Measurements from ENCODE around the gene ANKH.
A peak's percentile ranks its signal among the peaks of the same experiment; 100 is the strongest.
"Not testable (repeated sequence)": the region's sequence is repeated elsewhere in the genome, so short reads cannot be mapped to it uniquely, and the experiment has no call there.

Gene ANKH

GRCh38 chr5:14882658-14883580 is 11.3 kb upstream of the ANKH start:
- DNase-seq = no peak

GRCh38 chr5:14881826-14882225 is 10.2 kb upstream of the ANKH start:
- no peak for DNase-seq

DNA sequence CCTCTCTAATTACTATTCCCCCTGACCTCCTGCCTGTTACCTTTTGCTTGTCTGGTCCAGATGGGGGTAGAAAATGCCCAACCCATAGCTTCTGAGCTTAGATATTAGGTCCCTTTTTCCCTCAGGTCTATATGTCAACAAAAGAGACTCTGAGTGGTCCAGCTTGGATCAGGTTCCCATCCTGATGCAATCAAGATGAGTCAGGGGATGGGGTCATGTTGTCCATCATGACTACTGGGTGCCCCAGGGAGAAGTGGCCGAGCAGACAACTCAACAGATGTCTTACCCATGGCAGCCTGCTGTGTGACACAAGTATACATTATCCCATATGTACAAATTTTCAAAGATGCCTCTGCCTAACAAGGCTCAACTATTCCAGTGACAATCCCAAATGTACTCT is 9.1 kb upstream of the ANKH start:
- DNase-seq = peak; percentile 57 to 71 (median 62)

DNA sequence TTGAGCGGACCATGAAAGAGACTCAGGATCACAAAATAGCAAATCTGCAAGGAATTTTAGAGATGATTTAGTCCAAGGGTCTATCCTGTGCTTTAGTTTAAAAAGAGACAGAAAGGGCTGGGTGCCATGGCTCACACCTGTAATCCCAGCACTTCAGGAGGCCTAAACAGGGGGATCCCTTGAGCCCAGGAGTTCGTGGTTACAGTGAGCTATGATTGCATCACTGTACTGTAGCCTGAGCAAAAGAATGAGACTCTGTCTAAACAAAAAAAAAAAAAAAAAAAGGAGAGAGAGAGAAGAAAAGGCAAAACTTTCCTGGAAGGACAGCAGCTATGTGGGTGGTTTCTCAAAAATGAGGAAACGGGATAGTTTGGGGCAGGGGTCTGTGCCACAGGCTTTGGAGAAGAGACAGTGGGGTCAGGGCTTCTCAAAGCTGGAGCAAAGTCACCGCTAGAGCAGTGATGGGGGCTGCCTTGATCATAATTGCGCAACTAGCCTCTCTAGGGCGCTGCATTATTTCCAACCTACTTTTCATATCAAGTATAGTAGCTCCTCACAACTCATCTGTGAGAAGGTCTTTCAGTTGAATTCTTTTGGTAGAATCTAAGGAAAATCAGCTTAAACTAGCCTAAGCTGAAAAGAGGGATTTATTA is 8.5 kb upstream of the ANKH start:
- DNase-seq = no peak

DNA sequence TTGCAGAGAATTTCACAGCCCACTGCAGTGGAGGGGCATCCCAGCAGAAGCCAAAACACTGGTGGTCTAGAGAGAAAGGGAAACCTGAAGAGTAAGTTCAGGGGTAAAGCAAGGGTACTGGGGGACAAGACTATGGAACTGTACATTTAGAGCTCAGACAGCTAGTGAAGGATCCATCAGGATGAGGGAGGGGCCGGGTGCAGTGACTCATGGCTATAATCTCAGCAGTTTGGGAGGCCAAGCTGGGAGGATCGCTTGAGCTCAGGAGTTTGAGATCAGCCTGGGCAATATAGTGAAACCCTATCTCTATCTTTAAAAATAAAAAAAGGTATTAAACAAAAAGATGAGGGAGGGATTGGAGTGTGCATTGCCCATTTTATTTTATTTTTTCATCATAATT is 7.8 kb upstream of the ANKH start:
- DNase-seq = no peak

- DNase-seq = not testable (repeated sequence)
These were observed 6.6 kb upstream of the ANKH start for GRCh38 chr5:14878192-14878591.

- DNase-seq = no peak
These were observed 4.5 kb upstream of the ANKH start for GRCh38 chr5:14876095-14876494.

- DNase-seq = no peak
These were observed 2.2 kb upstream of the ANKH start for GRCh38 chr5:14873790-14874189.

GRCh38 chr5:14873093-14873492 is 1.5 kb upstream of the ANKH start:
- no peak for DNase-seq

GRCh38 chr5:14872070-14872989 is 752 bp upstream of the ANKH start:
- peak; percentile 73 to 81 (median 77) for DNase-seq

DNA sequence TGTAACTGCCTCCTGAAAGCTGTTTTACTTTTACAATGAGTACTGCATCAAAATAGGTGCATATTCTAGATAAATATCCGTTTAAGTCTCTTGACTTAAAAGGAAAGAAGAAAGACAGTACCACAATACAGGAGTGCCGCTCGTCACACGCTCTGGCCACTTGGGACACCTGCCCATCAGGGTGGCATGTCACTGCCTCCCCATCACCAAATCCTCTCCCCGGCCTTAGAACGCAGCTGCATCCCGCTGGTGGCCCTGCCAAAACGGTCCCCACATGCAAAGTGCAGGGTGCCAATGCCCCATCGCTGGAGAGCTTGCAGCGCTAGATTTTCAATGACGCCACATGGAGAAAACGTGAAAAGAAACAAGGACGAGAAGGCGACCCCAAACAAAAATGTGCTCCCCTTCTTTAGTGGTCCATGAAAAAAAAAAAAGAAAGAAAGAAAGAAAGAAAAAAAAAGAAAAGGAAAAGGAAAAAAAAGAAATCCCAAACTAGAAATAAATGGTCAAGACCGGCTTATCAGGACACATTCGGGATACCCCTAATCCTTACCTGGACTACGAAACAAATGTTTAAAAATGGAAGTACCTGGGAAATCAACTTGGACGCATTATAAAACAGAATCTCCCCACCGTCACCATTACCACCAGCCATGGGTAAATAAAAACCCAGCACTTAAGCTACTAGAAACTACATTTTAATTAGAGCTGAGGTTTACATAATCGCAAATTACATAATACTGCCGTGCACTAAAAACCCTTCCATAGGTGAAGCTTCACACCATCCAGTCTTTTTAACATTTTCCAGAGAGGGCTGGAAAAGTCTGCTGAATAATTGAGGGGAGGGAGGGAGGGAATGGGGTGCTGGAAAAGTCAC is 1.0 kb downstream of the ANKH start:
- DNase-seq = peak; percentile 25 to 38 (median 33)

GRCh38 chr5:14869668-14870164 is 1.9 kb downstream of the ANKH start:
- peak; percentile 22 to 42 (median 40) for DNase-seq

DNA sequence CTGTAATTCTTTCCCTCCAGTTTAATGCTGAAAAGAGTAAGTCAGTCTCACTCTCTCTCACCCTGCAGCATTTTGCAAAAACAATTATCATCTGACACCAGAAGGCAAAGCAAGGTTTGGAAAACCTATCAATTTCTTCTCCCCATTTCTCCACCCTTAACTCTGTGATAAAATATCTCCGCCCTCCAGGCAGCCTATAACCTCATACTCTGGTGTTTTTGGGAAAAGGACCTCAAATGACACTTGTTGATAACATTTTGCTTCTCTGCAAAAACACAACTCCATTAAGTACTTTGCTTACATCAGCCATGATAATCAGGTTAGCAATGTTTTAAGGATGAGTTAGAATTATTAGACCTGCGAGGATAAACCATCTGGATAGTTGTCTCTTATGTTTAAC is 2.3 kb downstream of the ANKH start:
- no peak for DNase-seq

- no peak for DNase-seq
These were observed 2.8 kb downstream of the ANKH start for GRCh38 chr5:14868771-14869170.

- DNase-seq = no peak
These were observed 7.3 kb downstream of the ANKH start for GRCh38 chr5:14864181-14864812.

DNA sequence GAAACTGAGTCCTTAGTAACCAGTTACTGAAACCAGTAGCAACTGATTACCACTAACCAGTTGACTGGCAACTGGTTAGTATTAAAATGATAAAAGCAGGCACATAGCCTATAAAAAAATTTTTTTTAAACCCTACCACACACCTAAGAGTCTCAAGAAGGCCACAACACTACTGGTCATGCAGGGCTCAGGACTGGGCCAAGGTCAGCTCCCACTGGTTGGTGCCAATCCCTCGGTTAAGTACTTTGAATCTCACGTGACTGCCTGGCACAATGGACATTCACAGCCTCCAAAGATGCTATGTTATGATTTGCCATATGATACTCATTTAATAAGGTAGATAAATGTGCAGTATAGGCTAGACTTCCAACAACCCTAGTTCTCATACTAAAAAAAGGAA is 8.5 kb downstream of the ANKH start:
- no peak for DNase-seq

GRCh38 chr5:14861123-14861765 is 10.3 kb downstream of the ANKH start:
- no peak for DNase-seq

DNA sequence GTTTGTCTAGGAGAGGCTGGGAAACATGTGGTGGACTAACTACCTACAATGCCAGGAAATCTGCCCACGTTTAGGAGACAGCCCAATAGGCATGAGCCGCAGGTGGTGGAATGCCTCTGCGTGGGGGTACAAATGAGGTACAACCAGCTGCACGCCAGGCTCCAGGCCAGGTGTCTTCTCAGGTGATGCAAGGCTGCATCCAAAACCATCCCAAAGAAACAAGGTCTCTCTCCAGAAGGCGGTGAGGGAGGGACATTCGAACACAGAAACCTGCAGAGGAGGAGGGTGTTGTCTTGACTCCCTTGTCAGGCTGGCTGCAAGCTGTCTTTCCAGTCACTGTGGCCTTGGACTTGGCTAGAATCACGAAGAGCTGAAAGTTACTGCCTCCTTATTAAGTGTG is 11.6 kb downstream of the ANKH start:
- no peak for DNase-seq

DNA sequence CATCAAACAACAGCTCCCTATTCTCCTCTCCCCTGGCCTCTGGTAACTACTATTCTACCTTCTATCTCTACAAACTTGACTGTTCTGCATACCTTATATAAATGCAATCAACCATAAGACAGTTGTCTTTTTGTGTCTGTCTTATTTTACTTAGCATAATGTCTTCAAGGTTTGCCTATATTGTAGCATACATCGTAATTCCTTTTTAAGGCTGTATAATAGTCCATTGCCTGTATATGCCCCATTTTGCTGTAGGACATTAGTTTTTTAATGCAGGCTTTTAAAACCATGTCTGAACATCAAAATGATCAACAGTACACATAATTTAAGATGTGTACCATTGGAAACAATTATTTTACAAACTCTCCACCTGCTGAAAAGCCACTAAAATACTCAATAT is 12.4 kb downstream of the ANKH start:
- DNase-seq = no peak

DNA sequence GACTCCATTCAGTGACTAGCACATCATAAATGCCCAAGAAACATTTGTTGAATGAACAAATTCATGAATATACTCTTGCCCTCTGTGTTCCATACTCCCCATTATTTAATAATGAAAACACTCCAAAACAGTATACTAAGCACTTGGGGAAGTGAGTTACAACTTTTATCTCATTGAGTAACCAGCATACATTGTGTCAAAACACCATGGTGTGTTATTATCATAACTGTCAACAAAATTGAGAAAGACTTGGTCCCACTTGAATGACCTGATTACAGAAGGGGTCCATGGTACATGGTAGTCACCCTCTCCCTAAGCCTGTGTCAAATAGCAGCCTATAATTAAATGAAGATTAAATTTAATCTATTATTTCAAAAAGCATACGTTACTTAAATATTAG is 16.2 kb downstream of the ANKH start:
- no peak for DNase-seq

DNA sequence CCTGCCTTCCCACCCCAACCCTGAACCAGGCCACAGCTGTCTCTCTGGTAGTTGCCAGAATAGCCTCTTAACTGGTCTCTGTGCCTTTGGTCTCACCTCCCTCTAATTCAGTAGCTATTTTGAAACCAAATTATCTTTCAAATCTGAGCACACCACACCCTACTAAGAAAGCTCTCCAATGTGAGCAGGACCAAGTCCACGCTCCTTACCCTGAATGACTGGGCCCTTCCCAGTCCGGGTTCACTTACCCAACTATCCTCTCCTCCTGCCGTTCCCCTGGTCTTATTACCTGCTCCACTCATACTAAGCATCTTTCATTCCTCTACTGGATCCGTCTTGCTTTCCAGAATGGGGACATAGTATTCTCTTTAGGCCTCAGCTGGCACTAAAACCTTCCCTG is 16.8 kb downstream of the ANKH start:
- DNase-seq = no peak
